Measurements from ENCODE around the gene KDM1B.
A peak's percentile ranks its signal among the peaks of the same experiment; 100 is the strongest.

Gene KDM1B

GRCh38 chr6:18264219-18264922, 109.1 kb downstream of the KDM1B start, which contains the start of gene DEK:
TSS of gene DEK (minus strand) at chr6:18264530. CDS start at chr6:18263987, 543 bp downstream.
- DNase-seq = peak; percentile 77 to 91

GRCh38 chr6:18264923-18265377, 109.7 kb downstream of the KDM1B start:
- peak in 1 of 2 experiments; percentile 54 for DNase-seq

- DNase-seq = no peak
Observed at GRCh38 chr6:18265787-18266522, 110.7 kb downstream of the KDM1B start.

GRCh38 chr6:18266523-18266912, 111.3 kb downstream of the KDM1B start:
- DNase-seq = no peak

GRCh38 chr6:18268066-18268465, 112.8 kb downstream of the KDM1B start:
- DNase-seq = peak in 1 of 2 experiments; percentile 9

GRCh38 chr6:18269253-18269652, 114.0 kb downstream of the KDM1B start:
- no peak for DNase-seq

- no peak for DNase-seq
Observed at GRCh38 chr6:18269717-18270116, 114.5 kb downstream of the KDM1B start.

GRCh38 chr6:18270216-18270615, 115.0 kb downstream of the KDM1B start:
- no peak for DNase-seq

All from NCI-H446 (cell line).